ENCODE measurements around the gene KRT12. TPM values are rescaled to one million over a fixed set of nuclear protein-coding genes. Genes with fewer than 3 reads are reported as not detected.

Gene KRT12
- total RNA-seq, 6 experiments from 2014 or later: not detected

GRCh38 chr17:40839194-40839593 lies 27.8 kb downstream of the KRT12 start:
- WGBS (ENCODE audit: insufficient coverage, low coverage, low lambda C conversion rate, missing lambda C conversion rate): 57% methylated on average over 3 of the region's 3 CpGs
- no peak overlapping the region for H3K27ac ChIP-seq
- no peaks in the 10 kb centered on the region for H3K4me1 ChIP-seq

GRCh38 chr17:40836020-40836419 lies 31.0 kb downstream of the KRT12 start:
- no peak overlapping the region for H3K4me3 ChIP-seq
- TF ChIP-seq, protein P1, sequence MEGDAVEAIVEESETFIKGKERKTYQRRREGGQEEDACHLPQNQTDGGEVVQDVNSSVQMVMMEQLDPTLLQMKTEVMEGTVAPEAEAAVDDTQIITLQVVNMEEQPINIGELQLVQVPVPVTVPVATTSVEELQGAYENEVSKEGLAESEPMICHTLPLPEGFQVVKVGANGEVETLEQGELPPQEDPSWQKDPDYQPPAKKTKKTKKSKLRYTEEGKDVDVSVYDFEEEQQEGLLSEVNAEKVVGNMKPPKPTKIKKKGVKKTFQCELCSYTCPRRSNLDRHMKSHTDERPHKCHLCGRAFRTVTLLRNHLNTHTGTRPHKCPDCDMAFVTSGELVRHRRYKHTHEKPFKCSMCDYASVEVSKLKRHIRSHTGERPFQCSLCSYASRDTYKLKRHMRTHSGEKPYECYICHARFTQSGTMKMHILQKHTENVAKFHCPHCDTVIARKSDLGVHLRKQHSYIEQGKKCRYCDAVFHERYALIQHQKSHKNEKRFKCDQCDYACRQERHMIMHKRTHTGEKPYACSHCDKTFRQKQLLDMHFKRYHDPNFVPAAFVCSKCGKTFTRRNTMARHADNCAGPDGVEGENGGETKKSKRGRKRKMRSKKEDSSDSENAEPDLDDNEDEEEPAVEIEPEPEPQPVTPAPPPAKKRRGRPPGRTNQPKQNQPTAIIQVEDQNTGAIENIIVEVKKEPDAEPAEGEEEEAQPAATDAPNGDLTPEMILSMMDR (IDR thresholded peaks at IDR 0.05): no peak
- TF ChIP-seq POLR2A (IDR thresholded peaks at IDR 0.05): no peak
- 89% methylated on average over 4 of the region's 4 CpGs for WGBS (ENCODE audit: insufficient coverage, low coverage, low lambda C conversion rate, missing lambda C conversion rate)
- H3K27ac ChIP-seq: no peak overlapping the region
- intact Hi-C loops (cut with DNase I): no loop called here
- no peak for ATAC-seq
- no peaks in the 10 kb centered on the region for H3K27me3 ChIP-seq
- no peaks in the 10 kb centered on the region for H3K9me3 ChIP-seq
- no peaks in the 10 kb centered on the region for H3K4me1 ChIP-seq
- DNase-seq: no peak
- peaks cover 0 to 11% (median 0%) of the 10 kb centered on the region in 4 donors for H3K36me3 ChIP-seq

More at GRCh38 chr17:40839194-40839593, 27.8 kb downstream of the KRT12 start:
- peaks cover 0 to 10% (median 0%) of the 10 kb centered on the region in 4 donors for H3K36me3 ChIP-seq
- intact Hi-C loops (cut with DNase I): no loop called here
- H3K27me3 ChIP-seq: no peaks in the 10 kb centered on the region
- TF ChIP-seq, protein P1 (IDR thresholded peaks at IDR 0.05): no peak
- TF ChIP-seq POLR2A (IDR thresholded peaks at IDR 0.05): no peak
- H3K9me3 ChIP-seq: no peaks in the 10 kb centered on the region
- H3K4me3 ChIP-seq: no peak overlapping the region
- DNase-seq (no peak), ATAC-seq (no peak)

- Histone ChIP-seq H3K27ac (no peak overlapping the region), H3K9me3 (no peaks in the 10 kb centered on the region), H3K36me3 (peaks cover 0 to 11% (median 0%) of the 10 kb centered on the region in 4 donors), H3K4me1 (no peaks in the 10 kb centered on the region), H3K27me3 (no peaks in the 10 kb centered on the region), H3K4me3 (no peak overlapping the region)
- ATAC-seq (no peak), DNase-seq (no peak)
- intact Hi-C loops (cut with DNase I): no loop called here
- no peak for TF ChIP-seq POLR2A (IDR thresholded peaks at IDR 0.05)
- TF ChIP-seq, protein P1 (IDR thresholded peaks at IDR 0.05): no peak
Measured at GRCh38 chr17:40833882-40834281, 33.1 kb downstream of the KRT12 start.

DNA sequence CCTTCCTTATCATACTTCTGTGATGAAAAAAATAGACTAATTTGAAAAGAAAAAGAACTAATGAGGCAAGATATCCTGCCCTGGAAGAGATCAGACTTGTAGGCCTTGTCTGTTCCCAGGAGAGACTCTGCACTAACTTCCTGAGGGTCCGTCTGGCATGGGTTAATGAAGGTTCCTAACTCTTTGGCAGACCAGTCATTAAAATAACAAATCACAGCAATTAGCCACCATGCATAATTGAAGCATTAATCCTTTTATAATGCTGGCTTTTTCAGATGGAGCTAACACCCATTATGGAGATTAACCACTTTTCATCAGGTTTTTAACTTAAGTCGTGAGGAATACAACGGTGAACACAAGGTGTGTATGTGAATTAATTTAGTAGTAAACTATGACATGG lies 34.2 kb downstream of the KRT12 start:
- Histone ChIP-seq H3K9me3 (no peaks in the 10 kb centered on the region), H3K4me3 (no peak overlapping the region), H3K27ac (no peak overlapping the region), H3K36me3 (peaks cover 0 to 11% (median 0%) of the 10 kb centered on the region in 4 donors), H3K4me1 (no peaks in the 10 kb centered on the region), H3K27me3 (no peaks in the 10 kb centered on the region)
- intact Hi-C loops (cut with DNase I): no loop called here
- DNase-seq: no peak
- TF ChIP-seq, protein P1 (IDR thresholded peaks at IDR 0.05): no peak
- no peak for TF ChIP-seq POLR2A (IDR thresholded peaks at IDR 0.05)
- no peak for ATAC-seq
- WGBS (ENCODE audit: insufficient coverage, low coverage, low lambda C conversion rate, missing lambda C conversion rate): 72% methylated on average over 3 of the region's 3 CpGs

Measured in right lobe of liver (tissue), 6 donors.